ENCODE data around the gene MTF1. TPM values are rescaled to one million over a fixed set of nuclear protein-coding genes. Genes with fewer than 3 reads are reported as not detected.

MTF1 gene
- total and polyA plus RNA-seq, 2 experiments from 2014 or later, result 2.1 to 14.4 TPM

GRCh38 chr1:37861151-37861550 is 1.8 kb upstream of the MTF1 start:
- WGBS, 2 experiments (ENCODE audit: low coverage in 1 of 2, low lambda C conversion rate in 2 of 2, missing lambda C conversion rate in 2 of 2), result 88 to 93% methylated on average over 4 of the region's 4 CpGs
- Histone ChIP-seq H3K4me2 (ENCODE audit: unreplicated experiment) (no peak overlapping the region), H3K27me3 (replicated peaks; ENCODE audit: insufficient read depth) (no peaks in the 10 kb centered on the region), H3K4me3 (no peak overlapping the region), H3F3A (ENCODE audit: insufficient read depth) (peaks cover 13% of the 10 kb centered on the region), H3K27ac (peak overlapping the region; percentile 90; the same call in 1 of the 2 replicates), H3K9ac (no peak overlapping the region), H3K36me3 (ENCODE audit: low read depth) (peaks cover 23% of the 10 kb centered on the region; the same call in 1 of the 2 replicates), H3K9me3 (ENCODE audit: low read depth) (no peaks in the 10 kb centered on the region), H2AFZ (no peak overlapping the region), H4K20me1 (ENCODE audit: insufficient read depth) (no peaks in the 10 kb centered on the region), H3K9me2 (ENCODE audit: insufficient read depth) (no peaks in the 10 kb centered on the region), H3K79me2 (ENCODE audit: insufficient read depth) (peaks cover 33% of the 10 kb centered on the region), H3K4me1 (ENCODE audit: insufficient read depth) (peaks cover 13% of the 10 kb centered on the region)
- TF ChIP-seq EZH2 (IDR thresholded peaks at IDR 0.05; ENCODE audit: insufficient read depth, poor library complexity, severe bottlenecking) (no peak), EZH2phosphoT487 (IDR thresholded peaks at IDR 0.05; ENCODE audit: insufficient read depth, low read depth) (no peak)
- DNase-seq, result peak; percentile 29
- in situ Hi-C loops (cut with MboI), result no loop called here

- peaks cover 13% of the 10 kb centered on the region for H3K4me1 ChIP-seq (ENCODE audit: insufficient read depth)
- H3F3A ChIP-seq (ENCODE audit: insufficient read depth), result peaks cover 11% of the 10 kb centered on the region
- DNase-seq, result no peak
- peak overlapping the region; percentile 92 for H3K9ac ChIP-seq
- H3K4me3 ChIP-seq, result peak overlapping the region; percentile 97
- peaks cover 27% of the 10 kb centered on the region; the same call in 1 of the 2 replicates for H3K36me3 ChIP-seq (ENCODE audit: low read depth)
- peaks cover 41% of the 10 kb centered on the region for H3K79me2 ChIP-seq (ENCODE audit: insufficient read depth)
- no peaks in the 10 kb centered on the region for H3K9me2 ChIP-seq (ENCODE audit: insufficient read depth)
- peak overlapping the region; percentile 88 for H3K4me2 ChIP-seq (ENCODE audit: unreplicated experiment)
- H2AFZ ChIP-seq, result peak overlapping the region; percentile 83; the same call in 1 of the 2 replicates
- H3K27ac ChIP-seq, result peak overlapping the region; percentile 90
- TF ChIP-seq EZH2 (IDR thresholded peaks at IDR 0.05; ENCODE audit: insufficient read depth, poor library complexity, severe bottlenecking) (no peak), EZH2phosphoT487 (IDR thresholded peaks at IDR 0.05; ENCODE audit: insufficient read depth, low read depth) (no peak)
- H3K27me3 ChIP-seq (replicated peaks; ENCODE audit: insufficient read depth), result no peaks in the 10 kb centered on the region
- H4K20me1 ChIP-seq (ENCODE audit: insufficient read depth), result no peaks in the 10 kb centered on the region
- 26 to 35% methylated on average over 5 of the region's 5 CpGs for WGBS, 2 experiments (ENCODE audit: low coverage in 1 of 2, low lambda C conversion rate in 2 of 2, missing lambda C conversion rate in 2 of 2)
- no peaks in the 10 kb centered on the region for H3K9me3 ChIP-seq (ENCODE audit: low read depth)
- in situ Hi-C loops (cut with MboI), result no loop called here
Observed at GRCh38 chr1:37860346-37860666, 914 bp upstream of the MTF1 start.

GRCh38 chr1:37858931-37859506 is 373 bp downstream of the MTF1 start:
- peak overlapping the region; percentile 92 for H3K9ac ChIP-seq
- peaks cover 54% of the 10 kb centered on the region for H3K79me2 ChIP-seq (ENCODE audit: insufficient read depth)
- 1% methylated on average over 21 of the region's 21 CpGs for WGBS, 2 experiments (ENCODE audit: low coverage in 1 of 2, low lambda C conversion rate in 2 of 2, missing lambda C conversion rate in 2 of 2)
- no peaks in the 10 kb centered on the region for H3K9me2 ChIP-seq (ENCODE audit: insufficient read depth)
- peak overlapping the region; percentile 97 for H3K4me3 ChIP-seq
- DNase-seq, result peak; percentile 73
- H3K27me3 ChIP-seq (replicated peaks; ENCODE audit: insufficient read depth), result no peaks in the 10 kb centered on the region
- H3K36me3 ChIP-seq (ENCODE audit: low read depth), result peaks cover 27% of the 10 kb centered on the region; the same call in 1 of the 2 replicates
- H3F3A ChIP-seq (ENCODE audit: insufficient read depth), result peaks cover 11% of the 10 kb centered on the region
- in situ Hi-C loops (cut with MboI), result no loop called here
- peaks cover 13% of the 10 kb centered on the region for H3K4me1 ChIP-seq (ENCODE audit: insufficient read depth)
- peak overlapping the region; percentile 91 for H3K4me2 ChIP-seq (ENCODE audit: unreplicated experiment)
- H2AFZ ChIP-seq, result peak overlapping the region; percentile 83
- TF ChIP-seq EZH2 (IDR thresholded peaks at IDR 0.05; ENCODE audit: insufficient read depth, poor library complexity, severe bottlenecking), result no peak
- no peak for TF ChIP-seq EZH2phosphoT487 (IDR thresholded peaks at IDR 0.05; ENCODE audit: insufficient read depth, low read depth)
- peak overlapping the region; percentile 90 for H3K27ac ChIP-seq
- H3K9me3 ChIP-seq (ENCODE audit: low read depth), result no peaks in the 10 kb centered on the region
- H4K20me1 ChIP-seq (ENCODE audit: insufficient read depth), result no peaks in the 10 kb centered on the region

- TF ChIP-seq EZH2phosphoT487 (IDR thresholded peaks at IDR 0.05; ENCODE audit: insufficient read depth, low read depth) (no peak), EZH2 (IDR thresholded peaks at IDR 0.05; ENCODE audit: insufficient read depth, poor library complexity, severe bottlenecking) (no peak)
- Histone ChIP-seq H3K27me3 (replicated peaks; ENCODE audit: insufficient read depth) (no peaks in the 10 kb centered on the region), H3K4me1 (ENCODE audit: insufficient read depth) (peaks cover 24% of the 10 kb centered on the region), H3K9ac (no peak overlapping the region), H3K9me3 (ENCODE audit: low read depth) (no peaks in the 10 kb centered on the region), H3K79me2 (ENCODE audit: insufficient read depth) (peaks cover 100% of the 10 kb centered on the region), H3K9me2 (ENCODE audit: insufficient read depth) (no peaks in the 10 kb centered on the region), H3K4me3 (no peak overlapping the region), H3K27ac (no peak overlapping the region), H2AFZ (no peak overlapping the region), H4K20me1 (ENCODE audit: insufficient read depth) (no peaks in the 10 kb centered on the region), H3F3A (ENCODE audit: insufficient read depth) (peaks cover 20% of the 10 kb centered on the region), H3K36me3 (ENCODE audit: low read depth) (peaks cover 22% of the 10 kb centered on the region; the same call in 1 of the 2 replicates), H3K4me2 (ENCODE audit: unreplicated experiment) (no peak overlapping the region)
- 98% methylated on average over 6 of the region's 6 CpGs for WGBS, 2 experiments (ENCODE audit: low coverage in 1 of 2, low lambda C conversion rate in 2 of 2, missing lambda C conversion rate in 2 of 2)
- in situ Hi-C loops (cut with MboI), result no loop called here
- DNase-seq, result no peak
Observed at GRCh38 chr1:37854406-37854805, 5.0 kb downstream of the MTF1 start.

Data from GM23248 (cell line).